Fibroblast of mammary gland (primary cell): ENCODE results near the gene PALLD.
A peak's percentile ranks its signal among the peaks of the same experiment; 100 is the strongest.

Experiments
- DNase-seq: peaks from one replicate; pipeline ENCODE4 v3.0.0-alpha.2; 2010; ENCODE audit warnings: low read depth
- H3K4me3 ChIP-seq: 2 replicates; pipeline ENCODE4 v1.5.1; 2011; ENCODE audit warnings: low read depth, mild to moderate bottlenecking, low read length, moderate library complexity; ENCODE audit not compliant: control insufficient read depth
- TF ChIP-seq, protein P1 (sequence below): conservative IDR thresholded peaks from 2 replicates; pipeline ENCODE4 v1.5.1; 2011; ENCODE audit warnings: low read depth, low read length, inconsistent platforms; ENCODE audit not compliant: control insufficient read depth, insufficient read depth

PALLD gene

DNA sequence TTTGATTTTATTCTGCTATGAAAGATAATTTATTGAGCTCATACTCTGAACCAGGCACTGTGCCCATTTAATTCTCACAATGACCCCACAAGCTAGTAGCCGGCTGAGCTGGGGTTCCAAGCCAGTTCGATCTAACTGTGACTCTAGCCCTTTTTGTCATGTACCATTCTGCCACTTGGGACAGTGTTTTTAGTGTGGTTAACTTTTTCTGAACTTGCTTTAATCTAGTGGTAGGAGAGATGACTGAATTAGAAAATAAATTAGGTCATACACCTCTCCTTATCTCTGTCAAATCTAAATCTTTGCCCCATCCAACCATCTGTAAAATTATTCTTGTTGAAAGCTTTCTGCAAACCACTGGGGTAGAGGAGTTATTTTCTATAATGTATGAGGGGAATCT, 377.2 kb downstream of the PALLD start:
- no peak overlapping the region for H3K4me3 ChIP-seq
- TF ChIP-seq, protein P1, sequence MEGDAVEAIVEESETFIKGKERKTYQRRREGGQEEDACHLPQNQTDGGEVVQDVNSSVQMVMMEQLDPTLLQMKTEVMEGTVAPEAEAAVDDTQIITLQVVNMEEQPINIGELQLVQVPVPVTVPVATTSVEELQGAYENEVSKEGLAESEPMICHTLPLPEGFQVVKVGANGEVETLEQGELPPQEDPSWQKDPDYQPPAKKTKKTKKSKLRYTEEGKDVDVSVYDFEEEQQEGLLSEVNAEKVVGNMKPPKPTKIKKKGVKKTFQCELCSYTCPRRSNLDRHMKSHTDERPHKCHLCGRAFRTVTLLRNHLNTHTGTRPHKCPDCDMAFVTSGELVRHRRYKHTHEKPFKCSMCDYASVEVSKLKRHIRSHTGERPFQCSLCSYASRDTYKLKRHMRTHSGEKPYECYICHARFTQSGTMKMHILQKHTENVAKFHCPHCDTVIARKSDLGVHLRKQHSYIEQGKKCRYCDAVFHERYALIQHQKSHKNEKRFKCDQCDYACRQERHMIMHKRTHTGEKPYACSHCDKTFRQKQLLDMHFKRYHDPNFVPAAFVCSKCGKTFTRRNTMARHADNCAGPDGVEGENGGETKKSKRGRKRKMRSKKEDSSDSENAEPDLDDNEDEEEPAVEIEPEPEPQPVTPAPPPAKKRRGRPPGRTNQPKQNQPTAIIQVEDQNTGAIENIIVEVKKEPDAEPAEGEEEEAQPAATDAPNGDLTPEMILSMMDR = no peak
- DNase-seq = no peak

DNA sequence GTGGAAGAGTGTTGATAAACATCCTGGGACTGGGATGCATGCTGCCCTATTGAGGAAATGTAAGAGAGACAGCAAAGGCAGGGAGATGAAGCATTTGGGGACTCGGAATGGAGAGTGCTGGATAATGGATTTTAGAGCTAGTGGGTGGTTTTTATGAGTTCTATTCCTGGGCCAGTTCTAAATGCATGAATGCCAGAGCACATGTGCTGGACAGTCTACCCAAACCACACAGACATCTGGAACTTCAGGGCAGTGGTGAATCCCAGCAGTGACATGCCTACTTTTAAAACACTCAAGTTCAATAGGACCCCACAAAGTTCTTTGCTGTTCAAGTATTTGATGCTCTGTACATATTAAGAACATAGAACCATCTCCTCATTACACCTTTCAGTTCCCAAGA, 379.3 kb downstream of the PALLD start:
- DNase-seq = no peak
- TF ChIP-seq, protein P1 = no peak
- no peak overlapping the region for H3K4me3 ChIP-seq

DNA sequence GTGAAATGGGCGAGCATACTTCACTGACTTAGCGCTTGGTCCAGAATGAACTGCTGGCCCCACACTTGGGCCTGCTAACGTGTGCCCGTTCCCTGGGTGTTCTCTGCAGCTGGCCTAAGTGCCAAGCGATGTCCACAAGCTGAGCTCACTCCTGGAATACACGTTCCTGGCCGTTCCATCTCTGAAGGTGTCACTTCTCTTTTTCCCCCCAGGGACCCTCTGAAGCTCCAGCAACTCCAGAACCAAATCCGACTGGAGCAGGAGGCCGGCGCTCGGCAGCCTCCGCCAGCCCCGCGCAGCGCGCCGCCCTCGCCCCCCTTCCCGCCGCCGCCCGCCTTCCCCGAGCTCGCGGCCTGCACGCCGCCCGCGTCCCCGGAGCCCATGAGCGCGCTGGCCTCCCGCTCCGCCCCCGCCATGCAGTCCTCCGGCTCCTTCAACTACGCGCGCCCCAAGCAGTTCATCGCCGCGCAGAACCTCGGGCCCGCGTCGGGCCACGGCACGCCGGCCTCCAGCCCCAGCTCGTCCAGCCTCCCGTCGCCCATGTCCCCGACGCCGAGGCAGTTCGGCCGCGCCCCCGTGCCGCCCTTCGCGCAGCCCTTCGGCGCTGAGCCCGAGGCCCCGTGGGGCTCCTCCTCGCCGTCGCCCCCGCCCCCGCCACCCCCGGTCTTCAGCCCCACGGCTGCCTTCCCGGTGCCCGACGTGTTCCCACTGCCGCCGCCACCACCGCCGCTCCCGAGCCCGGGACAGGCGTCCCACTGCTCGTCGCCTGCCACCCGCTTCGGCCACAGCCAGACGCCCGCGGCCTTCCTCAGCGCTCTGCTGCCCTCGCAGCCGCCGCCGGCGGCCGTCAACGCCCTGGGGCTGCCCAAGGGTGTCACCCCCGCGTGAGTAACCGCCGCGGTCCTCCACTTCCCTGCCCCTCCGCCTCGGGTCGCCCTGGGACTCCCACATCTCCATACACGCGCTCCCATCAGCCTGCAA, 380.9 kb downstream of the PALLD start:
- peak overlapping the region; percentile 30 for H3K4me3 ChIP-seq
- no peak for DNase-seq
- TF ChIP-seq, protein P1 = no peak

DNA sequence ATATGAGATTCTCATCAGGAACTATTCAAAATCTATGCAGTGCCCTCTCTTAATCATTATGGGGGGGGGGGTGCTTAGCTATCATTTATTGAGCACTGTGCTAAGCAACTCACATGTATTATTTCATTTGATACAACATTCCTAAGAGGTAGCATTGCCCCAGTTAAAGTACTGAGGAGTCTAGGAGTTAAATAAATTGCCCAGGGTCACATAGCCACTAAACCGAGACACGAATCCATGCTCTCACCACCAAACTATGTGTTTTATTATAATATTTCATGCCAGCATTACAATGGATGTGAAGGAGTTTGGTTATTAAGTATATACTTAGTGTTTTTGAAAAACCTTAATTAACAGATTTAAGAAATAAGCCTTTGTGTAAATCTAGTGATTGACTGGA, 381.8 kb downstream of the PALLD start:
- TF ChIP-seq, protein P1 = no peak
- no peak for DNase-seq
- H3K4me3 ChIP-seq = peak overlapping the region; percentile 8

DNA sequence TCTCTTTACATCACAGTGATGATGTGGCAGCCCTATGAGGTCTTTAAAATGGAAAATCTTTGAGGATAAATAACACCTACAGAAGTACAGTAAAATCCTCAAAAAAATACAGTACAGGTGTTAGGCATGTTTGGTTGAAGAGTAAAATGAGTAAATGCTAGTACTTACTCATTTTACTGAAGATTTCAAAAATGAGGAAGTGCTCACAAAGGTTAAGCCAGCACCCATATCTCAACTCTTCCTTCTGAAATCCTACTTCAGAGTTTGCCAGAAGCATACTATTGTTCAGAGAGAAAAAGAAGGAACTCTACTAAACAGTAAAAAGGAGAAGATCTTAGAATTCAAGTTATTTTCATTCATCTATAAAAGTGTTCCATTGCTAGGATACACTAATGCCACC, 382.3 kb downstream of the PALLD start:
- TF ChIP-seq, protein P1 = no peak
- H3K4me3 ChIP-seq = no peak overlapping the region
- DNase-seq = no peak

DNA sequence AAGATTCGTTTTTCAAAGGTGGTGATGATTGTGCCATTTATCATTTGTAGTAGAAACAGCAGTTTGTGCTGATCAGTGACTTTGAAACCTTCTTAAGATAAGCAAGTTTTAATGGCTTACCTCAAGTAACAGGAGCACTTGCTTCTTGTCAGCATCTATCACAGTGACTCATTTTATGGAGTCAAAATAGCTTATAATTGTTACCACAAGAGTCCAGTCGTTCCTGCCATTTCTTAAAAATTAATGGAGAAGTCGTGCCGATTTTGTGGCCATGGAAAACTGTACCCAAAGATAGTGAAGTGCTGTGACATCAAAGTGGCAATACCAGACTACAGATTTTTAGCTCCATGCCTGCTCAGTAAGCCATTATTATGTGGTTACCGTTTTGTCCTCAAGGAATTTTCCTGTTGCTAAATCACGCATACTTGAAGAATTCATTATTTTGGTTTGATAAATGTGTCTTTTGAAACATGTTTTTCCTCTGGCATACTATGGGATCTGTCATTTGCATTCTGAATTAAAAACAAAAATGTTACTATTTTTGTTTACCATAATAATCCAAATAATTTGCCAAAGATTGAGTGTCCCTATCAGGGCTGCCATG, 383.3 kb downstream of the PALLD start:
- TF ChIP-seq, protein P1 = no peak
- no peak overlapping the region for H3K4me3 ChIP-seq
- peak; percentile 42 for DNase-seq
